Fibroblast of lung (primary cell): ENCODE data around the gene ZNF280B.

Experiments used
- EZH2 ChIP-seq: IDR thresholded peaks from 2 replicates; pipeline ENCODE4 v1.5.1; 2012; ENCODE audit warnings: low read length, control low read depth, mild to moderate bottlenecking; ENCODE audit errors: missing control alignments
- TF ChIP-seq, protein P1 (sequence below), 2 donors: IDR thresholded peaks in 1 of 2; conservative IDR thresholded peaks in 1 of 2; 1 replicate in 1 of 2; 2 replicates in 1 of 2; pipeline ENCODE4 v1.5.1; 2011 to 2012; ENCODE audit warnings: low read length in 2 of 2, control low read depth in 1 of 2, inconsistent platforms in 1 of 2, low read depth in 1 of 2, mild to moderate bottlenecking in 1 of 2

DNA sequence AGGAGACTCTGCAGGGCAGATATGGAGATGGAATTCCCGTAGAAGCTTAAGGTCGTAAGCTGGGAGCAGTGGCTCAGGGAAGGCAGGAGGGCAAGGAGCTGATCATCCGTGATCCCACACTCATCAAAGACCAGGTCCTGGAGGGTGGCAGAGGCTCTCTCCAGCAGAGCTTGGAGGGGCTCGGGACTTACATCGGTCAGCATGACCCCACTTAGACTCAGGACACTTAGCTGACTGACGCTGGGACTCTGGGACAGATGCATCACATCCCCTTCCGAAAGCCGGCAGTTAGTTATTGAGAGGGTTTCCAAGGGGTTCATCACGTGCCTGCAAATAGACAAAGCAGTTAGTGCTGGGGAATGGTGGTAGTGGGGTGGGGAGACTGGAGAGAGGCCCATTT is 39.8 kb upstream of the ZNF280B start:
- TF ChIP-seq, protein P1, sequence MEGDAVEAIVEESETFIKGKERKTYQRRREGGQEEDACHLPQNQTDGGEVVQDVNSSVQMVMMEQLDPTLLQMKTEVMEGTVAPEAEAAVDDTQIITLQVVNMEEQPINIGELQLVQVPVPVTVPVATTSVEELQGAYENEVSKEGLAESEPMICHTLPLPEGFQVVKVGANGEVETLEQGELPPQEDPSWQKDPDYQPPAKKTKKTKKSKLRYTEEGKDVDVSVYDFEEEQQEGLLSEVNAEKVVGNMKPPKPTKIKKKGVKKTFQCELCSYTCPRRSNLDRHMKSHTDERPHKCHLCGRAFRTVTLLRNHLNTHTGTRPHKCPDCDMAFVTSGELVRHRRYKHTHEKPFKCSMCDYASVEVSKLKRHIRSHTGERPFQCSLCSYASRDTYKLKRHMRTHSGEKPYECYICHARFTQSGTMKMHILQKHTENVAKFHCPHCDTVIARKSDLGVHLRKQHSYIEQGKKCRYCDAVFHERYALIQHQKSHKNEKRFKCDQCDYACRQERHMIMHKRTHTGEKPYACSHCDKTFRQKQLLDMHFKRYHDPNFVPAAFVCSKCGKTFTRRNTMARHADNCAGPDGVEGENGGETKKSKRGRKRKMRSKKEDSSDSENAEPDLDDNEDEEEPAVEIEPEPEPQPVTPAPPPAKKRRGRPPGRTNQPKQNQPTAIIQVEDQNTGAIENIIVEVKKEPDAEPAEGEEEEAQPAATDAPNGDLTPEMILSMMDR (conservative IDR thresholded peaks at IDR 0.05 in 1 of 2, IDR thresholded peaks at IDR 0.05 in 1 of 2; ENCODE audit: low read depth in 1 of 2, low read length in 2 of 2): no peak
- TF ChIP-seq EZH2: no peak
